ENCODE measurements around the gene ACTN3.
"Not testable (repeated sequence)": the region's sequence is repeated elsewhere in the genome, so short reads cannot be mapped to it uniquely, and the experiment has no call there.

ACTN3 gene

GRCh38 chr11:66546368-66546965 is at the start of gene ACTN3:
Gene ACTN3, plus strand, starts transcription at chr11:66546903. Its CDS starts 35 bp downstream, at chr11:66546938.
- DNase-seq (ENCODE audit: low read depth) = no peak

GRCh38 chr11:66497206-66497605 is 49.5 kb upstream of the ACTN3 start:
- no peak for DNase-seq (ENCODE audit: low read depth)

- no peak for DNase-seq (ENCODE audit: low read depth)
Observed at GRCh38 chr11:66498506-66498905, 48.2 kb upstream of the ACTN3 start.

- no peak for DNase-seq (ENCODE audit: low read depth)
Observed at GRCh38 chr11:66505276-66505816, 41.4 kb upstream of the ACTN3 start.

GRCh38 chr11:66509131-66509561 is 37.6 kb upstream of the ACTN3 start:
- no peak for DNase-seq (ENCODE audit: low read depth)

GRCh38 chr11:66510271-66510989 is 36.3 kb upstream of the ACTN3 start, which contains the start of gene BBS1:
Gene BBS1, plus strand, starts transcription at chr11:66510635. Its CDS starts 25 bp downstream, at chr11:66510660.
- DNase-seq (ENCODE audit: low read depth) = peak; percentile 71

GRCh38 chr11:66510990-66511339 is 35.7 kb upstream of the ACTN3 start:
- no peak for DNase-seq (ENCODE audit: low read depth)

- DNase-seq (ENCODE audit: low read depth) = no peak
Observed at GRCh38 chr11:66523611-66524010, 23.1 kb upstream of the ACTN3 start.

- no peak for DNase-seq (ENCODE audit: low read depth)
Observed at GRCh38 chr11:66524304-66525040, 22.2 kb upstream of the ACTN3 start.

GRCh38 chr11:66529069-66529468 is 17.6 kb upstream of the ACTN3 start:
- DNase-seq (ENCODE audit: low read depth) = no peak

GRCh38 chr11:66529655-66530054 is 17.0 kb upstream of the ACTN3 start:
- no peak for DNase-seq (ENCODE audit: low read depth)

GRCh38 chr11:66530927-66531709 is 15.6 kb upstream of the ACTN3 start:
- no peak for DNase-seq (ENCODE audit: low read depth)

GRCh38 chr11:66531841-66532240 is 14.9 kb upstream of the ACTN3 start:
- DNase-seq (ENCODE audit: low read depth) = no peak

- DNase-seq (ENCODE audit: low read depth) = no peak
Observed at GRCh38 chr11:66532784-66533183, 13.9 kb upstream of the ACTN3 start.

- DNase-seq (ENCODE audit: low read depth) = no peak
Observed at GRCh38 chr11:66539170-66539869, 7.4 kb upstream of the ACTN3 start.

- DNase-seq (ENCODE audit: low read depth) = no peak
Observed at GRCh38 chr11:66539870-66540213, 6.9 kb upstream of the ACTN3 start.

GRCh38 chr11:66540598-66540997 is 6.1 kb upstream of the ACTN3 start:
- not testable (repeated sequence) for DNase-seq (ENCODE audit: low read depth)

- no peak for DNase-seq (ENCODE audit: low read depth)
Observed at GRCh38 chr11:66541892-66542291, 4.8 kb upstream of the ACTN3 start.

- DNase-seq (ENCODE audit: low read depth) = no peak
Observed at GRCh38 chr11:66542362-66542761, 4.3 kb upstream of the ACTN3 start.

- peak; percentile 18 for DNase-seq (ENCODE audit: low read depth)
Observed at GRCh38 chr11:66543263-66544107, 3.2 kb upstream of the ACTN3 start.
